Astrocyte of the hippocampus (primary cell): Measurements from ENCODE around the gene SEMA5A.

Experiments
- DNase-seq: peaks from one replicate; pipeline ENCODE4 v3.0.0; 2011; ENCODE audit warnings: low read depth, low spot score

Gene SEMA5A

DNA sequence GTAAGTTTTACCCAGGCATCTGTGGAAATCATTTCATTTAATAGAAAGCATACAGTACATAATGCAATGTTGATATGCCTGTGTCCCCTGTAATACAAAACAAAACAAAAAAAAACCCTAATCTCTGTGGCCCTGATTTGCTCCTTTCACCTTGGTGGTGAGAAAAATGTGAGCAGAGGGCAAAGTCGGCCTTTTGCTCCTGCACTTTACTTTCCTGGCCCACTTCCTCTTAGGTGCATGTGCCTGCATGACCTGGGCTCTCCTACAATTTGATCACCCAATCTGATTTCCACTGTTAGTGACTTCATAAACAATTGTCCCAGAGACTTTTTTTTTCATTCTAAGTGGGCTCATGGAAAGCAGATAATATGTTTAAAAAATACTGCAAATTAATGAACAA lies 424.3 kb downstream of the SEMA5A start:
- DNase-seq, result no peak

GRCh38 chr5:9118852-9119251 lies 427.0 kb downstream of the SEMA5A start:
- no peak for DNase-seq

GRCh38 chr5:9115093-9115492 lies 430.8 kb downstream of the SEMA5A start:
- no peak for DNase-seq

GRCh38 chr5:9112520-9113291 lies 433.2 kb downstream of the SEMA5A start:
- peak; percentile 29 for DNase-seq

GRCh38 chr5:9108162-9108561 lies 437.7 kb downstream of the SEMA5A start:
- DNase-seq, result no peak

- DNase-seq, result peak; percentile 12
Observed at GRCh38 chr5:9105851-9106250, 440.0 kb downstream of the SEMA5A start.

DNA sequence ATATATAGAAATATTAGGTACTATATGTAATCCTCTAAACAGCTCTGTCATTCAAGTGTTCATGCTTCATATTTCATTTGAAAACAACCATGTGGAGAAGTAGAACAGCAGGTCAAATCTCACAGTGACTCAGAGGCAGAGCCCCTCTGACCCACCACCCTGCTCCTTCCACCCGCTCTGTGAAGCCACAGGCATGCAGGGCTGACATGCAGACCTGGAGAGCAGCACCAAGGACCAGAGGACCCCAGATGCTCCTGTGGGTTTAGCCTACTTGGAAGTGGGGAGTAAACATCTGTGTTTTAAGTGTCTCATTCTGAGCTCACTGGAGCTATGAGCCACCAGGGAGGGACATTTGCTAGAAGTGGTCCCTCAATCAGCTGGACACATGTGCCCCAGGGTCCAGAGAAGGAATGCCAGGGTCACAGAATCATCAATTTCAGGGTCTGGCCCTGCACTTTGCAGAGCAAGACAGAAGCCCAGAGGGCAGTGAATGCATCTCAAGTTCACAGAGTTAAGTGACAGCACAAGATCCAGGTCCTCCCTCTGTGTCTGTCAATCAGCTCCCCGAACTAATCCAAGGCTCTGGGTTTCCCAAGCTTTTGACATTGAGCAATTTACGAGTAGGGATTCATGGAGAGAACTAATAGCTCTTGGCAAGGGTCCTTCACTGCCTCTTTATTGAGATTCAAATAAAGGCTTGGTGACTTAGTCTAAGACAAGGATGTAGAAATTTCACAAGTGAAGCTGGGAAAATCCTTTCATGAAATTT lies 441.1 kb downstream of the SEMA5A start:
- peak; percentile 11 for DNase-seq

- no peak for DNase-seq
Observed at GRCh38 chr5:9103290-9103689, 442.6 kb downstream of the SEMA5A start.

DNA sequence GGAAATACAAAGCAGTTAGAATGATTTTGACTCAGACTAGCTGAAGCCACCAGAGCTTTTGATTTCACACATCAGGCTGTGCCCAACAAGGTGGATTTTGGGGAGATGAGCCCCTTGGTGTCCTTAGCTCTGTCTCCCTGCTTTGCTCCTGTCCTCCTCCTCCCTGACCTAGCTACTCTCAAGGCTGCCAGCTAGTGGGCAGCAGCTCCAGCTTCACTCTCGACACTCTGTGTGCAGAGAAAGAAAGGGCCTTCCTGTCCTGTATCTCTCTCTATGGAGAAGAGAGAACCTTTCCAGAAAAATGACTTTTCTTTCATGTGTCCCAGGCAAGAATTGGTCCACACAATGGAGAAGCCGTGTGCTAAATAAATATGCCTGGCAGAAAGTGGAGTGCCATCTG lies 446.2 kb downstream of the SEMA5A start:
- no peak for DNase-seq

DNA sequence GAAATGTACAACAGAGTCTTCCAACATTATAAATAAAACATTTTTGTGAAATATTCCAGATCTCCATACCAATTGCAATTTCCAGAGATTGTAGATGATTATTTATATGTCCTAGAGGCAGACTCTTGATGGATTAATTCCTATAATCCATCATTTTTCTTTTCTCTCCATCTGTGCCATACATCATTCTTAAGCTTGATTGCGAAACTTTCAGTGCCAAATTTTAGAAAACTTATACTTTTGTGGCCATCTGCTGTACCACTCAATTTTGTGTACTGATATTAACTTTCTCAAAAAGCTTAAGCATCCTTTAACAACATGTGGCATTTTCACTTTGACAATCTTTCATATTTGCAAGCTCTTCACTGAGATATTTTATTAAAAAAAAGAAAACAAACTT lies 446.9 kb downstream of the SEMA5A start:
- no peak for DNase-seq

GRCh38 chr5:9094582-9094981 lies 451.3 kb downstream of the SEMA5A start:
- no peak for DNase-seq

GRCh38 chr5:9091896-9092662 lies 453.8 kb downstream of the SEMA5A start:
- DNase-seq, result no peak

DNA sequence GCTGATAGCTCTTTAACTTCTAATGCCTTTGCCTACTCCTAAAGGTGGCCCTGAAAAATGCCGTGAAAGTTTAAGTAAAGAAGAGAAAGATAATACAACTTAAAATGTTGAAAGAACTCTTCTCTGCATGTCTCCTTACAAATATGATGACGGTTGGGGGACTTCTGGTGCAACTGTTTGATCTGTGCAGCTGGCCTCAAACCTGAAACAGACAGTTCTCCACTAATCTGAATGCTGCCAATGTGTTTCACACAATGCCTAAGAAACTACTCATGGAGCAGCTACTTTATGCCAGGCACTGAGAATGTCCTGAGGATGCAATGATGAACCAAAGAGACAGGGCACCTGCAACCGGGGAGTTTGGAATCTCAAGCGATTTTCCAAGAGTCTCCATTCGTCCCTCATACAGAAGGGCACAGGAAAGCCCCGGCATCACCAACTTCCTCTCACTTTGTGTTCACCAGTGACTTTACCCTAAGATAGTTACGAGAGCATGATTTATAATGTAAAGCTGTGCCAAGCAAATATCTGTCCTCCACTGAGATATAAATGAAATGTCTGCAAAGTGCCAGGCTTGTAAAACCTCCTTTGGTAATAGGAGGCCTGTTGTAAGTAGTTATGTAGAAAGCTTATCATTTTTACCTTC lies 455.4 kb downstream of the SEMA5A start:
- DNase-seq, result no peak

DNA sequence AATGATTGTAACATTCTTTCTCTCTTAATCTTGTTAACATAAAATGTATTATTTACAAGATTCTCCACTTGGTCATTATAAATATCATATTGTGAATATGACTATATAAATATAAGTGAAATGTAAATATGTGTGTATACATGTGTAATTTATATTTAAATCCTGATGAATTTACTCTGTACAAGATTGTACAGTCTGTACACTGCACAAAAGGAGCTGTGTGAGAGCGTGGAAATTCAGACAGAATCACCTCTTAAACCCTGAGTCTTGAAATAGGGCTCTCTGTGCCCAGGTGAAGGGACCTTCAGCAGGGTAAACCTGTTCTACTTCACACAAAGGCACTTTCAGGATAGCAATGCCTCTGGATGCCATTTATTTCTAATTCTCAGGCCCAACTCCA lies 456.0 kb downstream of the SEMA5A start:
- no peak for DNase-seq

- DNase-seq, result no peak
Observed at GRCh38 chr5:9082996-9083395, 462.9 kb downstream of the SEMA5A start.

GRCh38 chr5:9072701-9073100 lies 473.2 kb downstream of the SEMA5A start:
- DNase-seq, result no peak

DNA sequence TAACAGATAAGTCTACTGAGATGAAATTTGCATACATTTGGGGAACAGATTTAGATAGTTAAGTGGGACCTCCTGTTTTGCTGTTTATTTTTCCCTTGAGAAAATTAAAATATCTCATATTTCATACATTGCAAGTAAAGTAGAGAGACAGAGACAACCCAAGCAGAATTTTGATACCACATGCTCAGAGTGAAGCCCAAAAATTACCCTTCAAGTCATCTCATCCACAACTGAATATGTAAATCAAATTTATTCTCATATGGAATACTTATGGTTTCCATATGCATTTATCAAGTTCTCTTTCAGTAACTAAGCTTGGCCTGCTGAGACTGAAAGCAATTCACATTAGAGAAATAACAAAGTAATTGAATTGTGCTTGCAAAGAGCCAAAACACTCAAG lies 474.4 kb downstream of the SEMA5A start:
- no peak for DNase-seq

GRCh38 chr5:9071074-9071473 lies 474.8 kb downstream of the SEMA5A start:
- no peak for DNase-seq

DNA sequence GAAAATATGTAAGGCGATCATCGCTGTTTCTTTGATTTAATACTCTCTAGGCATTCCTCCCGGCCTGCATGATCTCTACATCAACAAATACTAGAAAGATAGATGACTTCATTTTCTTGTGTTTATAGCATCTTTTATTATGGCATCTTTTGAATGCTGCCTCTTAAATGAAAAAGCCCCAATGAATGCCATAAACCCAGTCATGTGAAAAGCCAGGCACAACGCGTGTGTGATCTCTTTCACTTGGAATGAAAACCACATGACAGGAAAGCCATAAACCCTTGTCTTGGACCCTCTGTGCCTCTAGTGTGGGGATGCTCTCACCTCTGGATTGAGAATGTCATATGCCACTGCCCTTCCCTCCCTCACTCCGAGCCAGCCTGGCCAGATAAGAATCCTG lies 476.2 kb downstream of the SEMA5A start:
- DNase-seq, result peak; percentile 82

DNA sequence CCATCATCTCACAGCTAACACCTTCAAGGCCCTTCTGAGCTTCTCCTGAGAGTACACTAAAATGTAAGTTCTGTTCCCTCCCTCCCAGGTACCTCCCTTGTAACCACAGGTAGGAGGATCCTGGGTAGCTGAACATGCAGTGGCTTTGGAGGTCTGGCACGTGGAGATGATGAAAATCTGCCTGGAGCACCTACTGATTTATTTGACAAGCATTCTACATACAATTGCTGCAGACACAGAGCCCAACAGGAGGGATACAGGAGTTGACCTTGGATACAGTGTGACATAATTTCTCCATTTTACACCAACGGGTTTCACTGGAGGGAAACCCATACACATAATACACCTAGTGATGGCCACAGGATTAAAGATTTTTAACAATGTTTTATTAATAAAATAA lies 478.7 kb downstream of the SEMA5A start:
- DNase-seq, result no peak

- DNase-seq, result no peak
Observed at GRCh38 chr5:9066349-9066748, 479.5 kb downstream of the SEMA5A start.
